ENCODE data around the gene SPINK4.

Gene SPINK4

DNA sequence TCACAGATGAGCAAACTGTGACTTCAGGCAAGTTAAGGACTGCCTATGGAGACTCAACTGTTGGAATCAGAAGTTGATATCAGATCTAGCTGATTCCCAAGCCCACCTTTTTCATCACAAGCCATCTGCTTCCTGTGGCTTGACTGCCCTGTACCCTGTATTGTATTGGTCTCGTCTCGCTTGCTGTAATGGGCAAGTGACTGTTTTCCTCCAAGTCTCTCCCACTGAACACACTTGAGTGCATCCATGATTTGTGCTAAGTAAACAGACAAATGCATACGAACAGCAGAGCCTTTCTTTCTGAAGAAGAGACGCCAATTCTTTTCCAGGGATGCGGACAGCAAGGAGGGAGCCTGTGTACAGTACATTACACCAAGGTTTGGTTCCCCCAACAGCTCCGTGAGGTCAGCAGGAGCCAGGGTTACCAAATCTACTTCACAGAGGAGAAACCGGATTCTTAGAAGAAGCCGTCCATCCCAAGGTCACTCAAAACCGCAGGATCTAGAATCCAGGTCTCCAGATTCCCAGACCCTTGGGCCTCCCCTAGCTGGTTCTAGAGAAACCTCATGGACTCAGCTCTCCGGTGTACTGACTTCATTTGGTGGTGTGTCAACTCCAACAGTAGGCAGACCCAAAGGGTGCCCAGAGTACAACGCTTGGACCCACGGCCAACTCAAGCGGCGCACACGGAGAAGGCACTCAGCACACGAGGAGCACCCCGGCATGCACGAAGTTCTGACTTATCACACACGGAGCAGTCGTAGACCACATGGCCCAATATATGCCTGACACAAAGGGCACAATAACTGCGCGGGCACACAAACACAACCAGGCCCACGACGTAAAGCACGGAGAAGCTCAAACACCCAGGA lies 23.4 kb downstream of the SPINK4 start:
- DNase-seq: peak; percentile 19

DNA sequence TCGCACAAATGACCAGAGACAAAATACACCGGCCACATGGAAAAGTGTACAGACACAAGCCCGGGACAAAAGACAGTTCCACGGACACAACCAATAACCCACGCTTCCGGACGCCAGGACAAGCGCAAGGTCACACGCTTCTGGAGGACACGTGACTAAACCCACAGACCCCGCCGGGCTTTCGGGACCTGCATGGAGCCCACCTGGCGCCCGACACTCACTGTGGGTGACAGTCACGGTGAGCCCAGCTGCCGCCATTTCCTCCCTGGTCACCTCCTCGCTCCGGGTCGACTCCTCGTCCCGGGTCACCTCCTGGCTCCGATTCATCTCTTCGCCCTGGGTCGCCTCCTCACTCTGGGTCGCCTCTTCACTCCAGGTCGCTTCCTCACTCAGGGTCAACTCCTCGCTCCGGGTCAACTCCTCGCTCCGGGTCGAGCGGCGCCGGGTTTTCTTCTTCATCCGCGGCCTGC lies 24.1 kb downstream of the SPINK4 start:
- peak; percentile 51 for DNase-seq

DNA sequence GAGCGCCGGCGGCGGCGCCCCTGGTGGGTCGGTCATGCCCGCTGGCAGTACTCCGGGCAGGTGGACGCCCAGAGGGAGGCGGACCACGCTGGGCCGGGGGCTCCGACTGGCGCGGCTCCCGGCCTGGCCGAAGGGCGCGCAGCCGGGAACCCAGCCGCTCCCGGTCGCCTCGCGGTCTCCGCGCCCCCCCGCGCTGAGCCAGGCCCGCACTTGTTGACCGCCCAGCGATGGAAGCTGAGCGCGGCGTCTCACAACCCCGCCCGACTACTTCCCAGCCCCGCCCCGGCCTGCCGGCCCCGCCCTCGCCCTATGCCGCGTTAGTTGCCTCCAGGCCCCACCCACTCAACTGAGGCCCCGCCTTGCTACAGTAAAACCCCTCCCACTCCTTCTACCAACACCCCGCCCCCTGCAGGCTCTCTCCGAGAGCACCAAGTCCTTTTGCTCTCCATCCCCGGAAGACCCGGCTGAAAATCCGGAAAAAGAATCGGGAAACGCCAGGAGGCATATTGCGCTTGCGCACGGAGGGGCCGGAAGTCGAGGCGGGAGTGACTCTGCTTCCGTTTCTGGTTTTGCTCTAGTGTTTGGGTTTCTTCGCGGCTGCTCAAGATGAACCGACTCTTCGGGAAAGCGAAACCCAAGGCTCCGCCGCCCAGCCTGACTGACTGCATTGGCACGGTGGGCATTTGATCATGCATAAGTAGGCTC lies 24.7 kb downstream of the SPINK4 start, which contains the start of the genes BAG1 and CHMP5:
TSS of gene BAG1 (minus strand) at position 236 of the 705 bp plus-strand sequence.
TSS of gene CHMP5 (plus strand) at position 577 of the 705 bp plus-strand sequence. CDS start at position 607, 30 bp downstream.
- DNase-seq: peak; percentile 100

DNA sequence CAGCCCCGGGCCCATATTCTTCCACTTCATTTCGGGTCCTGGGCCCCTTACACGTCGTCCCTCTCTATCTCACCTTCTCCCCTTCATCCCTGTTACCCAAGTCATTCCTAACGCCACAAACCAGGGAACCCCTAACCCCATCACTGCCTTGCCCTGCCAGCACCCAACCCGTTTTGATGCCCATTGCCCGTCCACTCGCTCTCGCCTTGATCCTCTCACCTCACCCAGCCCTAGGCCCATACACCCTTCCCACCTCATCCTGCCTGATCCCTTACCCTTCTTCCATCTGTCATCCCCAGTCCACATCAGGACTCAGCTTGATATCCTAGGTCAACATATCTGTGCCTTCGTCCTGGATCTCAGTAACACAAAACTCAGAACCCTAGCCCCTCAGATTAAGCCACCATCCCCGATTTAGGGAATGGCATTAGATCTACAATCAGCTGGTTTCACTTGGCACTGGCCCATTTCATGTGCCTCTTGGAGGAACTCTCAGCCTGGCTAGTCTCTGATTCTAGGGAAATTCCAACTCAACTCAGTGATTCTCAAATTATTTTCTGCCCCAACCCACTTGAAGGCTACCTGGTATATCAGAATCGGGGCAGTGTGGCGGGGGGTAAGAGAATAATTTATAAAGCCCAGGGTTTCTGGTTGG lies 25.4 kb downstream of the SPINK4 start:
- DNase-seq: peak; percentile 81

DNA sequence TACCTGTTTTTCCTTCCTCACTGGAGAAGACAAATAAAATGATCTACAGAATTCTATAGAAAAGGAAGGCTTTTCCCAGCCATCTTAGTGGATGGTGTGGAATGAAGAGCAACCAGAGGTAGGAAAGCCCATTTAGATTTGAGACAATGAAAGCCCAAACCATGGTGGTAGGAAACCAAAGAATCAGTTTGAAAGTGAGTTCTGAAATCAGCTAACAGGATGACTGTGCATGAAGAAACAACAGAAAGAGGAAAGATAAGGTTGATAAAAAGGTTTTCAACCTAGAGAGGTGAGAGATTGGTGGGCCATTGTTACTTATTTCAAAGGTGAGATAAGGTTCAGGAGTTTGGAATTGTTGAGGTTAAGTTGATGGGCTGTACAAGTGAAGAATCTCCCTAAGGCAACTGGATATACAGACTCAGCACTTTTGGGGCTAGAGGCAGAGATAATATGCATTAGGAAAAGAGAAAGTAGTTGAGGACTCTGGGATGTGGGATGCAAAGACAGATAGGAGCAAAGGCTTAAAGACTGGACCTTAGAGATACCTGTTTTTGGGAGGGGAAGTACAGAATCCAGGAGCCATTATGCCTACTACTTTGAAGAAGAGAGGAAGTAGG lies 27.3 kb downstream of the SPINK4 start:
- no peak for DNase-seq

DNA sequence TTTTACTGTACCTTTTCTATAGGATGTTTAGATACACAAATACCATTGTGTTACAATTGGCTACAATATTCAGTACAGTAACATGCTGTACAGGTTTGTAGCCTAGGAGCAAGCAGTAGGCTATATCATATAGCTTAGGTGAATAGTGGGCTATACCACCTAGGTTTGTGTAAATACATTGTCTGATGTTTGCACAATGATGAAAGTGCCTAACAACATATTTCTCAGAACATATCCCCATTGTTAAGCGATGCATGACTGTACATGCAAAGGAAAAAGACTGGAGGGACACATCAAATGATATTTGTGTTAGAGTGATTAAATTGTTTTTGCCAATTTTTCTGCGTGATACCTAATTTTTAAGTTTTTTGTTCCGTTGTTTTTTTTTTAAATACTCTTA lies 30.2 kb downstream of the SPINK4 start:
- no peak for DNase-seq

DNA sequence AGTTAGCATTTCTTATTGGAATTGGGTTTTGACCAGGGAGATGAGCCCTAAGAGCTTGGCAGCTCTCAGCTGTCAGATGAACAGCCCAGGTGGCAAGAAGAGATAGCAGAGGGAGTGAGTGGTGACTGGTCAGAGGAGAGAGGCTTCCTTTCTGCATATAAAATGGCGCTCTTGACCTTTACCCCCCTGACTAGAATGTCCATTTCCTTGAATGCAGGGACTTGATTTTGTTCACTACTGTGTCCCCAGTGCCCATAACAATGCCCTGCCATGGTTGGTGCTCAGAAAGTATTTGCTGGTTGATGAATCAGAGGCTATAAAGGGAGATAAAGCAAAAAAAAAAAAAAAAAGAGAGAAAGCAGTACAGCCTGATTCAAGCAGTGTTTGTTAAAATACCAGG lies 32.1 kb downstream of the SPINK4 start:
- DNase-seq: no peak

DNA sequence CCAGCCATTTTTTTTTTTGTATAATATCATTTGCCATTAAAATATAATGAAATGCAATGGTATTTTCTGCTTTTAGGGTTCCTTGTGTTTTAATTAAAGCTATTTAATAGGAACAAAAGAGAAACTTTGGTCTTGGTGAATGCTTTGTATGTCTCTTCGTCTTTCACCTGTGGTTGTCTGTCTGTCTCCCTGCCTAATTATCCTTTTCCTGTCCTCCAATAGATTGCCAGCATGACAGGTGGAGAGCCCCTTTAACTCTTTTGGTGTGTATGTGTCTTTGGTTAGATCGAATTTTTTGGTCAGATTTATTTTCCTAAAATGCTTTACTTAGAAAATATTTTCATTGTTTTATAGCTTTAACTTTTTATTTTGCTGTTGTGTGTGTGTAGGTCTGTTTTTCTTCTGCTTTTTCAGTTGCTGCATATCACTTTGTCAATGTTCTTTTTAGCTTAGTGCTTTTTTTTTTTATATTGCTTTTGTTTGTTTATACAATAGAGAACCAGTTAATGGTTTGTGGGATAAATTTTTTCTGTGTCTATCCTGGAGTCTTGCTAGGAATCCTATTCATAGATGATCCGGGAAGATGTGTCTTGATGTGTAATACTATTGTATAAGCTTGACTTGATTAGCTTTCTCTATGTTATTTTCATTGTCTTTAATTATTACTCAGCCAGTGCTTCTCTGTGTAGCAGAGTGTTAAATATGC lies 33.5 kb downstream of the SPINK4 start:
- no peak for DNase-seq

DNA sequence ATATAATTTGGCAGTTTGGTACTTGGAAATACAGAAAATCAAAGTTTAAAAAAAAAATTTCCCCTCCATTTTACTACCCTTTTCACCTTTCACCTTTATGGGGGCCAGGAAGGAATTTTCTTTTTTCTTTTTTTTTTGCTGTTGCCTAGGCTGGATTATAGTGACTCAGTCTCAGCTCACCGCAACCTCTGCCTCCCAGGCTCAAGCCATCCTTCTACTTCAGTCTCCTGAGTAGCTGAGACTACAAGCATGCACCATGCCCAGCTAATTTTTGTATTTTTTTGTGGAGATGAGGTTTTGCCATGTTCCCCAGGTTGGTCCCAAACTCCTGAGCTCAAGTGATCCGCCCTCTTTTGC lies 34.0 kb downstream of the SPINK4 start:
- DNase-seq: no peak

DNA sequence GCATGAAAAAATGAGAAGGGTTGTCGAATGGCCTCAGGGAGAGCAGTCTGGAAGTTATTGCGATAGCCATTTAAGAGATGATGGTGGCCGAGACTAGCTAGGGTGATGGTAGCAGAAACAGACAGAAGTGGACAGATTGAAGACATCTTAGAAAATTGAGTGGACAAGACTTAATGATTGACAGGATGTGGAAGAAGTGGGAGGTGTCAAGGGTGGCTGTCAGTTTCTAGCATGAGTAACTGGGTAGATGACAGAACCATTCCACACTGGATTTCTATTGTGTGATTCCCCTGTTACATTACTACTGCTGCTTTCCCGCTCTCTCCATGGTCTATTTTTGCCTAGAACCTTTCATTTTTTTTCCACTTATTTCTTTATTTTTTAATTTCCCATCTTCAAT lies 37.5 kb downstream of the SPINK4 start:
- no peak for DNase-seq

DNA sequence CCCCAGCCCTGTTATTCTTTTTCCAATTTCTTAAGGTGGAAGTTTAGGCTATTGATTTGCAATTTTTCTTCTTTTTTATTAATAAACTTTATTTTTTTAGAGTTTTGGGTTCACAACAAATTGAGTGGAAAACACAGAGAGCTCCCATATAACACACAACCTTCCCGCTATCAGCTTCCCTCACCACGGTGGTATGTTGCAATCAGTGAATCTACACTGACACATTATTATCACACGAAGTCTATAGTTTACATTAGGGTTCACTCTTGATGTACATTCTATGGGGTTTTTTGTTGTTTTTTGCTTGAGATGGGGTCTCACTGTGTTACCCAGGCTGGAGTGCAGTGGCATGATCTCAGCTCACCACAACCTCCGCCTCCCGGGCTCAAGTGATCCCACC lies 45.5 kb downstream of the SPINK4 start:
- no peak for DNase-seq

DNA sequence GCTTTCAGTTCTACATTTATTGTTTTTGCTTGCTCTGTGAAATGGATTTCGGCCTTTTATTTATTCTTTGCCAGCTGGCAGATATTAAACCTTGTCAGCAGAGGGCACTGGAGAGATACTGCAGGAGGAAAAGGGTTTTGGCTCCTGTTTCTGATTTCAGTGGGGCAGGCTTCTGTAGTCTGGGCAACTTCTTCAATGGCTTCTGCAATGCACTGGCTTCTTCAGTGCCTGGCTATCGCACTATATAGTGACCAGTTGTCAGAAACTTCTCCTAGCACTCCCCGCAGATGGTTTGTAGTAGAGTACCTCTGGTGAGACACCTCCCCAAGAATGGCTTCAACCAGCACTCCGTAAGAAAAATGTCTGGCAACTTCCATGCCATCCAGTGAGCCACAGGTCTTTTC lies 47.1 kb downstream of the SPINK4 start:
- peak; percentile 74 for DNase-seq

DNA sequence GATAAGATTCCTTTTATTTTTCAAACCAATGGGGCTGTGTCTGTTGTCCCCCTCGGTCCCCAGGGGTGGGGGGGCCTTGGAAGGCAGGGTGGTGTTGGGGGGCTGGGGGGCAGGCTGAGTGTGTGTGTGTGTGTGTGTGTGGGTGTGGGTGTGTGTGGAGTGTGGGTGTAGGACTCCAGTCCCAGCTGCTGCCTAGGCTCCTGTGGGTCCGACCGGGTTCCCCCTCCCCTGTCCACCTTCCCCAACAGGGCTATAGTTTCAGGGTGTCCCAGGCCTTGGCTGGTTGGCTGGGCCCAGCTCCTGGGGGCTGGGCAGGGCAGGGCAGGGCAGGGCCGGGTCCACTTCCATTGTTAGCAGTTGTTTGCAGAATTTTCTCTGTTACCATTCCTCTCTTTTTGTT lies 48.3 kb downstream of the SPINK4 start:
- no peak for DNase-seq

DNA sequence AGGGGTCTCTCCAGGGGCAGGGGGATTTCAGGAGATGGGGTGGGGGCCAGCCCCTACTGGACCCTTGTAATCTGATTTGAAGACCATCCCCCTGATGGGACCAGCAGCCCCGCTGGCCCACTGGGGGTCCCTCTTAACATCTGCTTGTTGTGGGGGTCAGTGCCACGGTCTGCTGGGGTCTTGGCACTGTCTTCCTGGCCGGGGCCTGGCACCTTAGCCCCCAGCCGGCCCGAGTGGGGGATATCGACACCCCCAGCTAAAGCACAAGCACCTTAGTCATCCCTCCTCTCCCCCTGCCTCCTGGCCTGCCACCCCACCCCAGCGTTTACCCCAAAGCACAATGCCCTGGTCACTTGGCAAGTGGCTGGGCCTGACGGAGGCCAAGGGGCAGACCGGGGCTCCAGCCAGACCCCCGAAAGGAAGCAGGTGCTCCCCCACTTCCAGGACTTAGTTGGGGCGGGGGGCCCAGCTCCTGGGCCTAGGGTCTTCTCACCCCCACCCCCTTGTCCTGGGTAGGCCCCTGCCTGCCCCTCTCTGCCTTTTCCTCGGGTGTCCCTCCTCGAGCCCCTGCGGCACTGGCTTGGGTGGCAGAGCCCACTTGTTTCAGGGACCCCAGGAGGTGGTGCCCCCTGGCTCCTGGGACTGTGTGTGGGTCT lies 49.0 kb downstream of the SPINK4 start:
- DNase-seq: no peak

DNA sequence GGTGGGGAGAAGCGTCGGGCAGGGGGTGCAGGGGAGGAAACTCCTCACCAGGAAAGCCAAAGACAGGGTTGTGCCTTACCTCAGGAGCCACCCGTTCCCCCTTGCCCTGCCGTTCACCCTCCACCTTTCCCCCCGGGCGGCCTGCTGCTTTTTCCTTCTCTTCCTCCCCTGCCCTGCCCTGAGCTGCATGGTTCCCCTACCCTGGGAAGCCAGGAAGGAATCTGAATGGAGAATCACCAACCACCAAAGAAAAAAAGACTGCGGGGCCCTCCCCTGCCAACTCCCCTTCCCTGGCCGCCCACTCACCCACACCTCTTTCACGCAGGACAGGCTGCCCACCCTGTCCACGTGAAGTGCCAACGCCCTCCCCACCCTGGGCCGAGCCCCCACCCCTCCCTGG lies 49.5 kb downstream of the SPINK4 start:
- DNase-seq: peak; percentile 25

DNA sequence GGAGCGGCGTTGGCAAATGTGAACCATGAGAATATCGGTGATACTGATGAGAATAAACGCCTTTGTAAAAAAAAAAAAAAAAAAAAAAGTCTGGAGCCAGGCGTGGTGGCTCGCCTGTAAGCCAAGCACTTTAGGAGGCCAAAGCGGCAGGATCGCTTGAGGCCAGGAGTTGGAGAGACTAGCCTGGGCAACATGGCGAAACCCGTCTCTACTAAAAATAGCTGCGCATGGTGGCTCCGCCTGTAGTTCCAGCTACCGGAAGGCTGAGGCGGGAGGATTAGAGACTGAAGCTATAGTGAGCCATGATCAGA lies 49.9 kb downstream of the SPINK4 start:
- DNase-seq: no peak

DNA sequence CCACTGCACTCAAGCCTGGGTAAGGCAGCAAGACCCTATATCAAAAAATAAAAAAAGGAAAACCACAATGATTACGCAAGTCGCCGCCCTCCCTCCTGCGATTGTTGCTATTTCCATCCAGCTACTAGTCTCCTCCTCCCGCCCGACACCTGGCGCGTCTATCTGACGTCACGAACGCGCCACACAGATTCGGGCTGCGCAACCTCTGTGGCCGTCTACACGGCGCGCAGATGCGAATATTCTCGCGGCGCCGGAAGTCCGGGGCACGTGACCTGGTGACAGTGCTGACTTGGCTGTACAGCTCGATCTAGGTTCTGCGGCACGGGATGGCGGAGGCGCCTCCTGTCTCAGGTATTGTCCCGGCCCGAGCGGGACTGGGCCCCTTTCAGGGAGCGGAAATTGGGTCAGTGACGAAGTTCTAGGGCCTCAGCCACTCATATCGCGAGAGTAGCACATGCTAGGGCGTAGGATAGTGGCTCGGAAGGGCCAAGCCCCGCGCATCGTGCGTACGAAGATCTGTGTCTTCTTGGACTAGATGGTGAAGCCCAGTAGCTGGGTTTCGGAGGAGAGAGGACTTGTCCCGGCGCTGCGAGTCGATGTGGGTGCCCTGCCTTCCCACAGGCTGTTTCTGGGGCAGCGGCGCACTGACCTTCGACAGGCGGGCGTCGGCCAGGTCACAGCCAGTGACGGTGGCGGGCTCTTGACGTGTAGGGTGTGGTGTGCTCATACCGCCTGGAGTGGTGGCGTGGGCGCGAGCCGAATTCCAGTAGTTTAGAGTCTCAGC lies 50.5 kb downstream of the SPINK4 start, which contains the start of gene NFX1:
TSS of gene NFX1 (plus strand) at position 270 of the 784 bp plus-strand sequence. CDS start at position 327, 57 bp downstream.
- peak; percentile 99 for DNase-seq

DNA sequence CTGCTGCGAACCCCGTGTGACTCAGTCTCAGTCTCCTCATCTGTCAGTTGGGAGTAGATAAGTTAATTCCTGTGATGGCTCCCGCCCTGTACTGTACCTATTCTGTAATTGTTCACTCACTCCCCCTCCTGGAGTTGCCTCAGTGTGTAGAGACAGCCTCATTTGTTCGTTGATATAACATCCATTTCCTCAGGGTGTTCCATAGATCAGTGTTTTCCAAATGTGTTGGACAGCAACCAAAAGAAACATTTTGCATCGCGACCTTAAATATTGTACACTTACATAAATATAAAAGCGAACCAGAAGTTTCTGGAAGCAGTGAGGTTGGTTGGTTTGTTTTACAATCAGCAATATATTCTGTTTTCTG lies 51.0 kb downstream of the SPINK4 start:
- DNase-seq: no peak

DNA sequence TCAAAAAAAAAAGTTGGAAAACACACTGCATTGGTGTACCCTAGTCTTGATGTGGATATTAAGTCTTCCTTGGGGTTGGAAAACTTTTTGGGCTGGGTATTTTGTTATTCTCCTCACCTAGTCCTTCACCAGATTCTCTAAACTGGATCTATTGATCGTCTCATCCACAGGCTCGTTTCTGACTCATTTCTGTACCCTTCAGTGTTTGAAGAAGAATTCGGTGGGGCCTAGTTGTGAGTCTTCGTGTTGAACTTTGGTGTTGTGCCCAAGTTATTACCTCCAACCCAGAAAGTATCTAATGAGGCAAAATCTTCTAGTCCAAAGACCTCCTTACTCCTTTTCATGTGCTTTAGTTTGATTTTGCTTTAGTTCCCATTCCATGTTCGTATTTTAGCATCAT lies 51.9 kb downstream of the SPINK4 start:
- DNase-seq: no peak

DNA sequence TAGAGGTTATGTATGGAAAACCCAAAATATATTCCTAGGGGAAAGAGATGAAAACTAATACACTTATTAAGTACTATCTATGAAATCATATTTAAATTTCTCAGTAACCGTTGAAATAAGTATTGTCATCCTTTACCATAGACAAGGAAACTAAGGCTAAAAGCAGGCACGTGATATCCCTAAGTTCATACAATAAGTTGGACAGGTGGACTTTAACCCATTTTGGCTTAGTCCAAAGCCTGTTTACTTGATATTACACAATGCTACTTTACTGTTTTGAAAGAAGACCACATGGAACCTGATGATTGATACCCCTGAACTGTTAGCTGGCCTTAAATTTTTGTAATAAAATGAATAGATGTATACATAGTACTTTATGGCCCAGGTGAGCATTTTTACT lies 53.8 kb downstream of the SPINK4 start:
- DNase-seq: no peak
